ENCODE data around the gene PSMB7. TPM values are rescaled to one million over a fixed set of nuclear protein-coding genes. Genes with fewer than 3 reads are reported as not detected.

Gene PSMB7
- total and polyA plus RNA-seq, 4 experiments from 2014 or later: 56.9 to 226 (median 113) TPM

DNA sequence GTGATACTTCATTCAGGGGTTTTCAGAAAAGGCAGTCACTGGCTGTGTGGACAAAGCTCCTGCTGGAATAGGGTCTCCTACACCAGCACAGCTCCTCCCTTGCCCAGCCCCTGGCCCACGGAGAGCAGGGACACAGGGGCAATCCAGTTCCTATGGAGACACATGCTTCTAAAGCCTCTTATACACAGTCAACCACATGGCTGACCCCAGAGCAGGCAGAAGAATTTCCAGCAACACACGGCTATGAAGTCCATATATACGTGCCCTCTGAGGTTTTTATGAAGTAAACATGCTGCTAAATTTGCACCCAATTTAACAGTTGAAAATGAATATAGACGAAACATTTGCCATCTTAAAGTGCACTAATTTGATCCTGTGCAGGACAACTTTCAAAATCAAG is 19.4 kb downstream of the PSMB7 start:
- CTCF ChIA-PET (ENCODE audit: partially characterized antibody): interaction anchor here (1.7 to 2.6 kb wide), 2 partner anchors 20 to 269 kb away, joined by 6 to 15 read pairs; no protein-coding TSS in a partner anchor
- no peak overlapping the region for H3K4me3 Mint-ChIP-seq
- H3K4me3 ChIP-seq (ENCODE audit: low read length in 2 of 2): no peak overlapping the region
- peak overlapping the region in 1 of 7 donors; percentile 27 for H3K27ac Mint-ChIP-seq
- H3K27me3 ChIP-seq (ENCODE audit: insufficient read depth, low read length): no peaks in the 10 kb centered on the region
- intact Hi-C loops (cut with micrococcal nuclease): loop anchor here (2.0 kb wide), 1 partner anchor 269 kb away; no protein-coding TSS in a partner anchor
- POLR2A ChIA-PET (ENCODE audit: partially characterized antibody): no interaction called here
- H3K36me3 ChIP-seq (ENCODE audit: insufficient read depth, low read length): peaks cover 27% of the 10 kb centered on the region
- H3K9me3 ChIP-seq (ENCODE audit: control insufficient read depth in 1 of 2, low read length in 2 of 2): no peaks in the 10 kb centered on the region
- peaks cover 6% of the 10 kb centered on the region for H3K4me1 ChIP-seq (ENCODE audit: insufficient read depth, low read length)
- no peak overlapping the region for H3K27ac ChIP-seq (ENCODE audit: low read depth, low read length)
- H3K9me3 Mint-ChIP-seq: no peaks in the 10 kb centered on the region
- H3K27me3 Mint-ChIP-seq: no peaks in the 10 kb centered on the region
- DNase-seq: no peak
- peaks cover 27 to 50% (median 39%) of the 10 kb centered on the region in 4 donors for H3K4me1 Mint-ChIP-seq
- H3K36me3 Mint-ChIP-seq: peaks cover 12 to 59% of the 10 kb centered on the region in 2 donors

DNA sequence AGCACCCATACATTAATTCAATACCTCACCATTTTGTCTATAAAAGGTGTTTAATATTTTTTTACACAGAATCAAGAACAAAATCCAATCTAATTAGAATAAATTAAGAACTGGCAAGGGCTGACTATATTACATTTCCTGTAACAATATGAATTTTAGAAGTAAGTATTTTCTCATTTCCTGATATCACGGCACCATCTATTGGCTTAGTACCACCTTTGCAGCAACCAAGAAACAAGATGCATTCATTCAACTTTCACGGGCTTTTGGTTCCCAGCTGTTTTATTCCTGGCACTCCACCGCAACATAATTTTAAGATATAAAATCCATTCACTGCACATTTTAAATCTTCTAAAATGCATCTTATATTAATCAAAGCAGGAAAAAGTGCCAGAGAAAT is 20.6 kb downstream of the PSMB7 start:
- Histone ChIP-seq H3K4me1 (ENCODE audit: insufficient read depth, low read length) (peaks cover 11% of the 10 kb centered on the region), H3K36me3 (ENCODE audit: insufficient read depth, low read length) (peaks cover 17% of the 10 kb centered on the region), H3K4me3 (ENCODE audit: low read length in 2 of 2) (no peak overlapping the region), H3K27me3 (ENCODE audit: insufficient read depth, low read length) (no peaks in the 10 kb centered on the region), H3K27ac (ENCODE audit: low read depth, low read length) (no peak overlapping the region), H3K9me3 (ENCODE audit: control insufficient read depth in 1 of 2, low read length in 2 of 2) (no peaks in the 10 kb centered on the region)
- Mint-ChIP-seq H3K4me1 (peaks cover 31 to 56% (median 42%) of the 10 kb centered on the region in 4 donors), H3K27ac (peak overlapping the region in 1 of 7 donors; percentile 9), H3K36me3 (peaks cover 6 to 49% of the 10 kb centered on the region in 2 donors), H3K4me3 (no peak overlapping the region), H3K9me3 (no peaks in the 10 kb centered on the region), H3K27me3 (no peaks in the 10 kb centered on the region)
- intact Hi-C loops (cut with micrococcal nuclease): loop anchor here (2.0 kb wide), 1 partner anchor 268 kb away; no protein-coding TSS in a partner anchor
- DNase-seq: no peak
- CTCF ChIA-PET (ENCODE audit: partially characterized antibody): interaction anchor here (1.2 to 2.6 kb wide), 3 partner anchors 10 to 267 kb away, joined by 5 to 15 read pairs (median 6); no protein-coding TSS in a partner anchor
- POLR2A ChIA-PET (ENCODE audit: partially characterized antibody): interaction anchor here (0.8 kb wide), 1 partner anchor 17 kb away, joined by 3 read pairs; no protein-coding TSS in a partner anchor

GRCh38 chr9:124394167-124394566 is 21.1 kb downstream of the PSMB7 start:
- Mint-ChIP-seq H3K4me3 (no peak overlapping the region), H3K27ac (peak overlapping the region in 1 of 7 donors; percentile 38), H3K9me3 (no peaks in the 10 kb centered on the region), H3K4me1 (peaks cover 33 to 56% (median 46%) of the 10 kb centered on the region in 4 donors), H3K36me3 (peaks cover 6 to 47% of the 10 kb centered on the region in 2 donors), H3K27me3 (no peaks in the 10 kb centered on the region)
- no peak overlapping the region for H3K4me3 ChIP-seq (ENCODE audit: low read length in 2 of 2)
- H3K36me3 ChIP-seq (ENCODE audit: insufficient read depth, low read length): peaks cover 17% of the 10 kb centered on the region
- intact Hi-C loops (cut with micrococcal nuclease): loop anchor here (2.0 kb wide), 1 partner anchor 267 kb away; no protein-coding TSS in a partner anchor
- CTCF ChIA-PET (ENCODE audit: partially characterized antibody): interaction anchor here (1.2 to 2.6 kb wide), 2 partner anchors 9 to 267 kb away, joined by 5 to 15 read pairs; no protein-coding TSS in a partner anchor
- H3K9me3 ChIP-seq (ENCODE audit: control insufficient read depth in 1 of 2, low read length in 2 of 2): no peaks in the 10 kb centered on the region
- POLR2A ChIA-PET (ENCODE audit: partially characterized antibody): interaction anchor here (0.8 kb wide), 1 partner anchor 17 kb away, joined by 3 read pairs; no protein-coding TSS in a partner anchor
- no peaks in the 10 kb centered on the region for H3K27me3 ChIP-seq (ENCODE audit: insufficient read depth, low read length)
- H3K27ac ChIP-seq (ENCODE audit: low read depth, low read length): no peak overlapping the region
- no peak for DNase-seq
- H3K4me1 ChIP-seq (ENCODE audit: insufficient read depth, low read length): peaks cover 14% of the 10 kb centered on the region

DNA sequence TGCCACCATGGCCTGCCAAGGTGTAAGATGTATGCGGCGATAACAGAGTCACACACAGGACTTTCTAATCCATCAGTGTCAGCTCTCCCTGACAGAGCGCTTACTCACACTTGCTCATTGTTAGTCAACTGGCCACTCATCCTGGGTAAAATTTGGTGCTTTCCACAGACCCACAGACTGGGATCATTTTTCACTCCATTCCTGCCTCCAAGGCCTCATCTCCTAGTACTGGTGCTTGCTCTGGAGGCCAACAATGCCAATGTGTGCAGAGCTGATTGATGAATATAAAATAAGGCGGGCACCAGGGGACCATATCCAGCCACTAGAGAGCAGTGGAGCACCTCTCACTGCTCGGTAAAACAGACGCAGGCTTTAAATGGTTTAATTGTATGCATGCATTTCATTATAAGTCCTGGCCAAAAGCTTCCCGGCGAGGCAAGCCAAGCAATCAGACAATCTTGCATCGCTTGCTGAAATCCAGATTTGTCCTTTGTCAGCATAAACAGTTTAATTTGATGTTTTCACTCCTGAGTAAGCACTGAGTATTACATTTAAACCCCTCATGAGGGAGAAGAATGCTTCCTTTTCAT is 22.3 kb downstream of the PSMB7 start:
- no peaks in the 10 kb centered on the region for H3K27me3 ChIP-seq (ENCODE audit: insufficient read depth, low read length)
- Mint-ChIP-seq H3K27ac (peak overlapping the region in 1 of 7 donors; percentile 27), H3K4me1 (peaks cover 37 to 65% (median 51%) of the 10 kb centered on the region in 4 donors), H3K4me3 (no peak overlapping the region), H3K27me3 (no peaks in the 10 kb centered on the region), H3K9me3 (no peaks in the 10 kb centered on the region), H3K36me3 (peaks cover 6 to 39% of the 10 kb centered on the region in 2 donors)
- intact Hi-C loops (cut with micrococcal nuclease): no loop called here
- H3K4me1 ChIP-seq (ENCODE audit: insufficient read depth, low read length): peaks cover 26% of the 10 kb centered on the region
- no peak for DNase-seq
- no peak overlapping the region for H3K4me3 ChIP-seq (ENCODE audit: low read length in 2 of 2)
- no peaks in the 10 kb centered on the region for H3K9me3 ChIP-seq (ENCODE audit: control insufficient read depth in 1 of 2, low read length in 2 of 2)
- ChIA-PET POLR2A (ENCODE audit: partially characterized antibody) (no interaction called here), CTCF (ENCODE audit: partially characterized antibody) (interaction anchor here (2.5 kb wide), 1 partner anchor 266 kb away, joined by 8 read pairs; no protein-coding TSS in a partner anchor)
- H3K27ac ChIP-seq (ENCODE audit: low read depth, low read length): no peak overlapping the region
- peaks cover 17% of the 10 kb centered on the region for H3K36me3 ChIP-seq (ENCODE audit: insufficient read depth, low read length)

DNA sequence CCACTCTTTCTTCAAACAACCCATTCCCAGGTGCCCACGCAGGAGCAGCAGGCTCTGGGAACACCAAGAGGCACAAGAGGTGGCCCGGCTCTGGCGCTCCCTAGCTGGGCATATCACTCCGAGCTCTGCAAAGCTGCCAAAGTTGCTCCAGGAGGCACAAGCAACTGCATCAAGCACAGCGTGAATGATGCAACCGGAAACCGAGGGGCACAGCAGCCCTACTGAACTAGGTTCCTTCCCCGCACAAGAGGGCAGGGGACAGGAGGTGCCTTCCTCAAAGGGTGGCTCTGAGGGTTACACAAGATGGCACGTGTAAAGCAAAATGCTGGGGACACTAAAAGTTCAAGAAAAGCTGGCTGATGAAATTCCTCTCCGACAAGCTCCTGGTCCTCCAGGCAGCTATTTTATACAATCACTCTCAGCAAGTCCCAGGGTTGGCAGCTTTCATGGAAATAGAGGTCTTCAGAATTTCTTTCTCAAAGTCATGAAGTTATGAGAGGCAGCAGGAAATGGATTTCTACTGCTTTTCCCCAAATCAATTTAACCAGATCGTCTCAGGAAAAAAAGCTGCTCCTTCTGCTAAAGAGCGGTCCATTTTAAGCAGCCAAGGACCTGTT is 22.9 kb downstream of the PSMB7 start:
- peak overlapping the region in 1 of 8 donors; percentile 25 for H3K4me3 Mint-ChIP-seq
- no peak overlapping the region for H3K4me3 ChIP-seq (ENCODE audit: low read length in 2 of 2)
- H3K9me3 Mint-ChIP-seq: no peaks in the 10 kb centered on the region
- ChIA-PET CTCF (ENCODE audit: partially characterized antibody) (interaction anchor here (2.5 kb wide), 1 partner anchor 266 kb away, joined by 8 read pairs; no protein-coding TSS in a partner anchor), POLR2A (ENCODE audit: partially characterized antibody) (no interaction called here)
- H3K36me3 ChIP-seq (ENCODE audit: insufficient read depth, low read length): peaks cover 17% of the 10 kb centered on the region
- intact Hi-C loops (cut with micrococcal nuclease): no loop called here
- H3K9me3 ChIP-seq (ENCODE audit: control insufficient read depth in 1 of 2, low read length in 2 of 2): no peaks in the 10 kb centered on the region
- no peak overlapping the region for H3K27ac ChIP-seq (ENCODE audit: low read depth, low read length)
- H3K27ac Mint-ChIP-seq: no peak overlapping the region
- peaks cover 38 to 71% (median 55%) of the 10 kb centered on the region in 4 donors for H3K4me1 Mint-ChIP-seq
- H3K4me1 ChIP-seq (ENCODE audit: insufficient read depth, low read length): peaks cover 31% of the 10 kb centered on the region
- DNase-seq: no peak
- H3K27me3 ChIP-seq (ENCODE audit: insufficient read depth, low read length): no peaks in the 10 kb centered on the region
- no peaks in the 10 kb centered on the region for H3K27me3 Mint-ChIP-seq
- H3K36me3 Mint-ChIP-seq: peaks cover 6 to 37% of the 10 kb centered on the region in 2 donors

DNA sequence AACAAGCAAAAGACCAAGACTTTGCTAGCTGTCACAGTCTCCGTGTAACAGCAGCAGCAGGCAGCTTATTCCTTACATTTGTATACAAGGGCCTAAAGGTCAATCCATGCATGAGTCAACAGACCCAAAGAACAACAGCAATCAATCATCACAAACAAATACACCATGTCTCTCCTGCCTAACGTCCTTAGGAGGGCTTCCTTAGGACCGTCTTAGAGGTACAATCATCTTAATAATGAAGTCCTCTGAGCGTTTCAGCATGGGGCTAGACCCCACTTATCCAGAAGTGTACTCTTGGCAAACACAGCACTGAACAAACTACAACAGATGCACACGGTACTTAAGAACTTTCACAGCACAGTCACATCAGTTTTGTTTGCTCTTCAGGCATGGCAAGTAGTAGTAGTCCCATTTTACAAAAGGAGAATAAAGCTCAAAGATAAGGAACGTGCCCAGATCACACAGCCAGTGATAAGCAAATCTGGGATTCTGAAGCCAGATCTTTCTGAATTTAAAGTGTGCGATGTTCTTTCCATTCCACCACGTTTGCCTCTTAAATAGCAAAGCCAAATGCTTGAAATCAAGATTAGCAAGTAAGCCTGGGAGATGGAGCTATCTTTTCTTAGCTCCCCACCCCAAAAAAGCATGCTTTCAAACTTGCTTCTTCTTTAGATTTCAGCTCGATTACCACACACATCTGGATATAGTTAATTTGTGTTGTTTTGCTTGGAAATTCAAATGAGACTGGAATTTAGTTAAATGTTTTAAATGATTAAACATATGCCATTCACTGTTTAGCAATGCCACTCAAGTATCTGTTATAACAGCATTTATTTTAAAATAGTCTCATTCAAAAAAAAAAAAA is 24.2 kb downstream of the PSMB7 start:
- Mint-ChIP-seq H3K36me3 (peaks cover 0 to 31% of the 10 kb centered on the region in 2 donors), H3K9me3 (no peaks in the 10 kb centered on the region), H3K4me3 (no peak overlapping the region), H3K27me3 (no peaks in the 10 kb centered on the region), H3K27ac (peak overlapping the region in 1 of 7 donors; percentile 19), H3K4me1 (peaks cover 40 to 73% (median 54%) of the 10 kb centered on the region in 4 donors)
- no peaks in the 10 kb centered on the region for H3K27me3 ChIP-seq (ENCODE audit: insufficient read depth, low read length)
- DNase-seq: no peak
- peaks cover 12% of the 10 kb centered on the region for H3K36me3 ChIP-seq (ENCODE audit: insufficient read depth, low read length)
- H3K9me3 ChIP-seq (ENCODE audit: control insufficient read depth in 1 of 2, low read length in 2 of 2): no peaks in the 10 kb centered on the region
- no peak overlapping the region for H3K4me3 ChIP-seq (ENCODE audit: low read length in 2 of 2)
- intact Hi-C loops (cut with micrococcal nuclease): no loop called here
- CTCF ChIA-PET (ENCODE audit: partially characterized antibody): interaction anchor here (1.1 to 2.5 kb wide), 2 partner anchors 264 to 854 kb away, joined by 4 to 8 read pairs; no protein-coding TSS in a partner anchor
- POLR2A ChIA-PET (ENCODE audit: partially characterized antibody): no interaction called here
- H3K4me1 ChIP-seq (ENCODE audit: insufficient read depth, low read length): peaks cover 31% of the 10 kb centered on the region
- H3K27ac ChIP-seq (ENCODE audit: low read depth, low read length): no peak overlapping the region

Data from CD4-positive, alpha-beta memory T cell (primary cell).